IMR-90 (cell line): Measurements from ENCODE around the gene PCDHGC4. TPM values are rescaled to one million over a fixed set of nuclear protein-coding genes. Genes with fewer than 3 reads are reported as not detected.

ENCODE experiments used
- ATAC-seq: fragments of 200-7000 bp; cut with Tn5 transposase; 2 replicates; pipeline ENCODE4 v1.9.1; 2020; ENCODE audit warnings: low read depth, mild to moderate bottlenecking, moderate library complexity
- BruUV-seq: library from RNA; stranded (reverse); fragments of 400-500 nt; replicated peaks from 2 replicates; lab custom pipeline; 2021; lab: Mats Ljungman, UMichigan
- CTCF ChIA-PET: fragments of 300-600 bp; formaldehyde crosslinking; extraction: SDS; loops from one replicate; lab custom pipeline; 2021; ENCODE audit warnings: antibody characterized with exemption; lab: Yijun Ruan, JAX
- POLR2A ChIA-PET: fragments of 300-600 bp; sonication (Branson Sonifier 250); formaldehyde crosslinking; loops from one replicate; lab custom pipeline; 2022; ENCODE audit warnings: antibody characterized with exemption; ENCODE audit not compliant: unreplicated experiment; lab: Charles Lee
- DNase-seq: peaks from one replicate; pipeline ENCODE4 v3.0.0; 2013
- H2AFZ ChIP-seq: replicated peaks from 2 replicates; pipeline ENCODE3; 2013; ENCODE audit warnings: low read length, mild to moderate bottlenecking; ENCODE audit not compliant: poor library complexity
- H2AK5ac ChIP-seq: 2 replicates; pipeline ENCODE4 v1.6.1; 2013; ENCODE audit warnings: low read depth, low read length, inconsistent platforms
- H2AK9ac ChIP-seq: replicated peaks from 2 replicates; pipeline ENCODE3; 2013; ENCODE audit warnings: mild to moderate bottlenecking, low read depth, low read length, moderate library complexity; ENCODE audit not compliant: poor library complexity
- H2BK120ac ChIP-seq: 2 replicates; pipeline ENCODE4 v1.6.1; 2013; ENCODE audit warnings: low read depth, low read length, inconsistent platforms
- H2BK15ac ChIP-seq: 3 replicates; pipeline ENCODE4 v1.6.1; 2013; ENCODE audit warnings: low read depth, low read length, inconsistent platforms
- H2BK20ac ChIP-seq: 2 replicates; pipeline ENCODE4 v1.6.1; 2013; ENCODE audit warnings: low read depth, mild to moderate bottlenecking, inconsistent platforms, low read length, moderate library complexity
- H2BK5ac ChIP-seq: 2 replicates; pipeline ENCODE4 v1.6.1; 2013; ENCODE audit warnings: mild to moderate bottlenecking, low read depth, low read length, inconsistent platforms; ENCODE audit not compliant: poor library complexity, severe bottlenecking
- H3K14ac ChIP-seq: replicated peaks from 2 replicates; pipeline ENCODE4 v1.6.1; 2013; ENCODE audit warnings: low read depth, low read length, inconsistent platforms
- H3K18ac ChIP-seq: 2 replicates; pipeline ENCODE4 v1.6.1; 2013; ENCODE audit warnings: low read depth, low read length, control low read depth
- H3K23ac ChIP-seq: 2 replicates; pipeline ENCODE4 v1.6.1; 2013; ENCODE audit warnings: low read depth, low read length, inconsistent platforms
- H3K27ac ChIP-seq: 2 replicates; pipeline ENCODE4 v1.5.1; 2013; ENCODE audit warnings: mild to moderate bottlenecking, control low read depth, low read length; ENCODE audit not compliant: insufficient read depth
- H3K27me3 ChIP-seq: 2 replicates; pipeline ENCODE4 v1.6.1; 2013; ENCODE audit warnings: low read length; ENCODE audit not compliant: control insufficient read depth, insufficient read depth
- H3K36me3 ChIP-seq: 2 replicates; pipeline ENCODE4 v1.6.1; 2013; ENCODE audit warnings: low read length, mixed read lengths; ENCODE audit not compliant: control insufficient read depth, insufficient read depth
- H3K4ac ChIP-seq: 2 replicates; pipeline ENCODE4 v1.6.1; 2013; ENCODE audit warnings: low read depth, low read length, inconsistent platforms
- H3K4me1 ChIP-seq: 2 replicates; pipeline ENCODE4 v1.6.1; 2013; ENCODE audit warnings: low read length, mixed read lengths; ENCODE audit not compliant: control insufficient read depth, insufficient read depth
- H3K4me2 ChIP-seq: 2 replicates; pipeline ENCODE4 v1.6.1; 2013; ENCODE audit warnings: low read depth, mild to moderate bottlenecking, control low read depth, low read length, moderate library complexity
- H3K4me3 ChIP-seq: 2 replicates; pipeline ENCODE4 v1.5.1; 2013; ENCODE audit warnings: low read depth, mild to moderate bottlenecking, control low read depth, low read length, moderate library complexity; ENCODE audit not compliant: insufficient read depth
- H3K56ac ChIP-seq: 2 replicates; pipeline ENCODE4 v1.6.1; 2013; ENCODE audit warnings: low read length, inconsistent platforms; ENCODE audit not compliant: insufficient read depth; ENCODE audit errors: extremely low read depth
- H3K79me1 ChIP-seq, 2 experiments: 2 replicates each; pipeline ENCODE4 v1.6.1; 2013; ENCODE audit warnings: low read length in 2 of 2, inconsistent platforms in 1 of 2, low read depth in 1 of 2
- H3K9ac ChIP-seq: 2 replicates; pipeline ENCODE4 v1.6.1; 2013; ENCODE audit warnings: low read depth, low read length, control low read depth
- H3K9me1 ChIP-seq: 2 replicates; pipeline ENCODE4 v1.6.1; 2013; ENCODE audit warnings: low read length, inconsistent platforms; ENCODE audit not compliant: insufficient read depth
- H3K9me3 ChIP-seq: 2 replicates; pipeline ENCODE4 v1.6.1; 2013; ENCODE audit warnings: low read length; ENCODE audit not compliant: control insufficient read depth, insufficient read depth
- H4K20me1 ChIP-seq: 2 replicates; pipeline ENCODE4 v1.6.1; 2013; ENCODE audit warnings: low read length, inconsistent platforms; ENCODE audit not compliant: insufficient read depth
- H4K5ac ChIP-seq: 2 replicates; pipeline ENCODE4 v1.6.1; 2013; ENCODE audit warnings: mild to moderate bottlenecking, low read depth, low read length, control low read depth
- H4K8ac ChIP-seq, 2 experiments: 2 replicates each; pipeline ENCODE4 v1.6.1; 2013; ENCODE audit warnings: low read depth in 2 of 2, low read length in 2 of 2, control low read depth in 1 of 2, inconsistent platforms in 1 of 2
- H4K91ac ChIP-seq: 2 replicates; pipeline ENCODE4 v1.6.1; 2013; ENCODE audit warnings: low read depth, low read length, inconsistent platforms; ENCODE audit not compliant: insufficient read depth
- CEBPB ChIP-seq: IDR thresholded peaks from 2 replicates; pipeline ENCODE4 v1.6.1; 2012; ENCODE audit warnings: low read depth, low read length, improper control_type of control experiment
- CHD1 ChIP-seq: IDR thresholded peaks from 2 replicates; pipeline ENCODE4 v1.6.1; 2012; ENCODE audit warnings: low read depth, low read length, improper control_type of control experiment
- FOS ChIP-seq: fragments of 150-350 bp; IDR thresholded peaks from 2 replicates; pipeline ENCODE4 v1.6.1; 2016; ENCODE audit warnings: low read depth, low read length
- MAFK ChIP-seq: IDR thresholded peaks from 2 replicates; pipeline ENCODE4 v1.6.1; 2012; ENCODE audit warnings: low read depth, low read length, improper control_type of control experiment
- MAZ ChIP-seq: IDR thresholded peaks from 2 replicates; pipeline ENCODE4 v1.6.1; 2012; ENCODE audit warnings: low read depth, mild to moderate bottlenecking, low read length, improper control_type of control experiment, moderate library complexity, borderline replicate concordance
- MXI1 ChIP-seq: IDR thresholded peaks from 2 replicates; pipeline ENCODE4 v1.6.1; 2012; ENCODE audit warnings: low read depth, mild to moderate bottlenecking, low read length, moderate library complexity, borderline replicate concordance
- POLR2A ChIP-seq: IDR thresholded peaks from 2 replicates; pipeline ENCODE4 v1.6.1; 2012; ENCODE audit warnings: mild to moderate bottlenecking, low read depth, low read length
- RAD21 ChIP-seq: IDR thresholded peaks from 2 replicates; pipeline ENCODE4 v1.6.1; 2012; ENCODE audit warnings: low read length, improper control_type of control experiment
- RCOR1 ChIP-seq: IDR thresholded peaks from 2 replicates; pipeline ENCODE4 v1.6.1; 2012; ENCODE audit warnings: mild to moderate bottlenecking, low read length, improper control_type of control experiment; ENCODE audit not compliant: insufficient replicate concordance
- WGBS, 2 experiments: methylation state at CpG; one replicate each; pipeline versions ENCODE4 v1.1.5 to v1.1.7; 2013; ENCODE audit warnings: missing lambda C conversion rate in 2 of 2; ENCODE audit not compliant: insufficient read length in 1 of 2; ENCODE audit errors: extremely low coverage in 2 of 2; 5-methylcytosine and 5-hydroxymethylcytosine counted together
- dilution Hi-C: fragments of 300-500 bp; cut with HindIII; formaldehyde crosslinking; loops from one replicate; pipeline ENCODE4 v1.14.3; 2018; ENCODE audit warnings: low sequenced_read_pairs; ENCODE audit not compliant: unreplicated experiment
- in situ Hi-C: fragments of 300-500 bp; cut with MboI; formaldehyde crosslinking; loops from 3 replicates; pipeline ENCODE4 v1.14.3; 2019; ENCODE audit warnings: low sequenced_read_pairs, inconsistent platforms, mixed read lengths
- intact Hi-C: fragments of 100-400 bp; cut with micrococcal nuclease; formaldehyde crosslinking; loops from 2 replicates; pipeline ENCODE4 v1.10.0; 2022
- polyA plus RNA-seq, 3 experiments: library from polyadenylated mRNA; depleted of rRNA; stranded (reverse); fragments of >200 nt; gene quantifications; 2 replicates each; pipeline ENCODE4 v1.2.3, GENCODE V29; 2012; ENCODE audit warnings: low replicate concordance in 1 of 3
- total RNA-seq: library from RNA; depleted of rRNA; stranded (reverse); fragments of >200 nt; gene quantifications from 2 replicates; pipeline ENCODE4 v1.2.3, GENCODE V29; 2012
- TF ChIP-seq, protein P1 (sequence below): fragments of 150-350 bp; IDR thresholded peaks from 2 replicates; pipeline ENCODE4 v1.6.1; 2016; ENCODE audit warnings: low read depth, mild to moderate bottlenecking, low read length, moderate library complexity, borderline replicate concordance
- TF ChIP-seq, protein P2 (sequence below): fragments of 150-350 bp; IDR thresholded peaks from 2 replicates; pipeline ENCODE4 v1.6.1; 2017; ENCODE audit warnings: mild to moderate bottlenecking, antibody characterized with exemption, low read length, low read depth

PCDHGC4 gene
- total and polyA plus RNA-seq, 2 of the 4 experiments (the other 2 are of a cell fraction), result 0.65 to 1.6 TPM

DNA sequence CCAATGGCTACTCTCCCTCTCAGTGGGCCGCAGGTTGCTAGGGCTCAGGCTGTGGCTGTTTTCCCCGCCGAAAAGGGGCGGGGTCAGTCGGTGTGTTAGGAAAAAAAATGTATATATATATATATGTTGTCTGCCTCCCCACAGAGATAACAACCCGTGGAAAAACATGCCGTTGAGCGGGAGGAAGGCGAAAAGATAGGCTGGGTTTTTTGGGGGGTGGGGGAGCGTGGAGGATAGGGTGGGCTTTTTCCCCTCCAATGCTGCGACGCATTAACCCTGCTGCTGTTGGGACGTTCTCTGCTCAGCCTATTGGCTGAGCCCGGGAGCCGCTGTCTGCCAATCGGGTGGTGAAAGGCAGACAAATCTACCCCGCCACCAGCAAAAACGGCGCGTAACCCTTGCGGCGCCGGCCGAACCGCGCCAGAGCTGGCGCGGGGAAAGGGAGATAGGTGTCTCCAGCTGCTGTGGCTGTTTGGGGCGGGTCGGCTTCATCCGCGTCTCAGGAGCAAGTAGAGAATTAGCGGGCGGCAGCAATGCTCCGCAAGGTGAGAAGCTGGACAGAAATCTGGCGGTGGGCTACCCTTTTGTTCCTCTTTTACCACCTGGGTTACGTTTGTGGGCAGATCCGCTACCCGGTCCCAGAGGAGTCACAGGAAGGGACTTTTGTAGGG lies at the start of gene PCDHGC4 (continued):
- no peak for TF ChIP-seq MAZ
- TF ChIP-seq FOS, result no peak

DNA sequence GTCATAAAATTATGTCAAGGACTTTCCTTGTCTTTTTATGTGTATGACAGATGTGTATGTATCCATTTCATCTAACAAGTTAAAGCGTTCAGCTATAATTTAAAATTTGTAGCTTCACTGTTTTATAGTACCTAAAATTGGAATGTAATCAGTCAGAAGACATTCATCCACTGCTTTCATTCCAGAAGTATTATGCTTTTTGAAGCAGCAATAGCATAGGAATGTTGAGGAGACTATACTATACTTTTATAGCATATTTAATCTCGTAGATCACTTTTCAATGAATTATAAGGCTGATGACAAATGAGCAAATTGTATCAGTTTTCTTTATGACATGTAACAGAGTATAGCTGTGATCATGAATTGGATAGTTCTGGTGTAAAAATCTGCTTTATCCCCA lies 47.6 kb upstream of the PCDHGC4 start:
- no peak overlapping the region for H3K27ac ChIP-seq
- H2BK120ac ChIP-seq, result no peak overlapping the region
- no peak overlapping the region for H2AK5ac ChIP-seq
- H3K79me1 ChIP-seq, result peaks cover 25 to 32% of the 10 kb centered on the region in 2 experiments
- H4K8ac ChIP-seq, result no peak overlapping the region
- peaks cover 11% of the 10 kb centered on the region for H3K36me3 ChIP-seq
- H3K9ac ChIP-seq, result no peak overlapping the region
- no peak overlapping the region for H2AFZ ChIP-seq
- dilution Hi-C loops (no loop called here), intact Hi-C loops (no loop called here), in situ Hi-C loops (no loop called here)
- POLR2A ChIA-PET, result no interaction called here
- no peak overlapping the region for H3K18ac ChIP-seq
- H3K4me1 ChIP-seq, result peaks cover 2% of the 10 kb centered on the region; the same call in 1 of the 2 replicates
- H3K4ac ChIP-seq, result no peak overlapping the region
- no peak overlapping the region for H4K91ac ChIP-seq
- H2BK20ac ChIP-seq, result no peak overlapping the region
- ATAC-seq, result peak; percentile 75
- no peaks in the 10 kb centered on the region for H4K20me1 ChIP-seq
- H3K56ac ChIP-seq, result no peak overlapping the region
- H3K4me2 ChIP-seq, result peak overlapping the region; percentile 63; the same call in 1 of the 2 replicates
- no peak for TF ChIP-seq RAD21
- TF ChIP-seq MAZ, result no peak
- TF ChIP-seq POLR2A, result no peak
- TF ChIP-seq CHD1, result no peak
- no peak for TF ChIP-seq CEBPB
- no peak for TF ChIP-seq RCOR1
- TF ChIP-seq, protein P1, sequence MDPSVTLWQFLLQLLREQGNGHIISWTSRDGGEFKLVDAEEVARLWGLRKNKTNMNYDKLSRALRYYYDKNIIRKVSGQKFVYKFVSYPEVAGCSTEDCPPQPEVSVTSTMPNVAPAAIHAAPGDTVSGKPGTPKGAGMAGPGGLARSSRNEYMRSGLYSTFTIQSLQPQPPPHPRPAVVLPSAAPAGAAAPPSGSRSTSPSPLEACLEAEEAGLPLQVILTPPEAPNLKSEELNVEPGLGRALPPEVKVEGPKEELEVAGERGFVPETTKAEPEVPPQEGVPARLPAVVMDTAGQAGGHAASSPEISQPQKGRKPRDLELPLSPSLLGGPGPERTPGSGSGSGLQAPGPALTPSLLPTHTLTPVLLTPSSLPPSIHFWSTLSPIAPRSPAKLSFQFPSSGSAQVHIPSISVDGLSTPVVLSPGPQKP, result no peak
- TF ChIP-seq, protein P2, sequence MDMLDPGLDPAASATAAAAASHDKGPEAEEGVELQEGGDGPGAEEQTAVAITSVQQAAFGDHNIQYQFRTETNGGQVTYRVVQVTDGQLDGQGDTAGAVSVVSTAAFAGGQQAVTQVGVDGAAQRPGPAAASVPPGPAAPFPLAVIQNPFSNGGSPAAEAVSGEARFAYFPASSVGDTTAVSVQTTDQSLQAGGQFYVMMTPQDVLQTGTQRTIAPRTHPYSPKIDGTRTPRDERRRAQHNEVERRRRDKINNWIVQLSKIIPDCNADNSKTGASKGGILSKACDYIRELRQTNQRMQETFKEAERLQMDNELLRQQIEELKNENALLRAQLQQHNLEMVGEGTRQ, result no peak
- TF ChIP-seq MAFK, result no peak
- TF ChIP-seq MXI1, result no peak
- no peak overlapping the region for H3K4me3 ChIP-seq
- H2AK9ac ChIP-seq, result no peak overlapping the region
- no peaks in the 10 kb centered on the region for H3K9me1 ChIP-seq
- H3K27me3 ChIP-seq, result no peaks in the 10 kb centered on the region
- H2BK15ac ChIP-seq, result no peak overlapping the region
- H3K23ac ChIP-seq, result no peak overlapping the region
- BruUV-seq, result no TSS peak
- peaks cover 13% of the 10 kb centered on the region; the same call in 1 of the 2 replicates for H3K9me3 ChIP-seq
- no peak overlapping the region for H4K5ac ChIP-seq
- CTCF ChIA-PET, result interaction anchor here (1.0 to 1.2 kb wide), 3 partner anchors 9 to 155 kb away, joined by 3 to 5 read pairs (median 4); partner anchors contain the start of gene PCDHGA11
- peak overlapping the region; percentile 72 for H2BK5ac ChIP-seq
- no peak overlapping the region for H3K14ac ChIP-seq
- WGBS, 2 experiments, result no CpG with 5 or more reads among the region's 2 CpGs
- DNase-seq, result peak; percentile 52
